ENCODE data around the gene COL11A2. TPM values are rescaled to one million over a fixed set of nuclear protein-coding genes. Genes with fewer than 3 reads are reported as not detected.

Gene COL11A2
- total RNA-seq, 1 experiment from 2014 or later: 3.7 TPM

GRCh38 chr6:33166363-33166762 is 25.9 kb downstream of the COL11A2 start:
- ChIA-PET POLR2A (no interaction called here), CTCF (no interaction called here)
- Mint-ChIP-seq H3K27me3 (ENCODE audit: low read depth) (peaks cover 20% of the 10 kb centered on the region), H3K4me1 (peaks cover 13% of the 10 kb centered on the region), H3K27ac (no peak overlapping the region), H3K9me3 (no peaks in the 10 kb centered on the region), H3K4me3 (no peak overlapping the region), H3K36me3 (no peaks in the 10 kb centered on the region)
- ATAC-seq (no peak), DNase-seq (ENCODE audit: low spot score) (no peak)
- TF ChIP-seq SMAD3 (CRISPR knock-in tag; IDR thresholded peaks at IDR 0.05; ENCODE audit: borderline replicate concordance) (no peak), RORB (CRISPR knock-in tag; IDR thresholded peaks at IDR 0.05) (no peak), CREM (CRISPR knock-in tag; IDR thresholded peaks at IDR 0.05) (no peak), ZSCAN18 (CRISPR knock-in tag; IDR thresholded peaks at IDR 0.05) (no peak), GABPB1 (CRISPR knock-in tag; IDR thresholded peaks at IDR 0.05) (no peak), ZNF138 (CRISPR knock-in tag; conservative IDR thresholded peaks at IDR 0.05) (no peak), FOXK1 (CRISPR knock-in tag; IDR thresholded peaks at IDR 0.05) (no peak), NFYB (CRISPR knock-in tag; conservative IDR thresholded peaks at IDR 0.05; ENCODE audit: low read depth) (no peak), ZBTB43 (CRISPR knock-in tag; IDR thresholded peaks at IDR 0.05) (no peak), KAT7 (CRISPR knock-in tag; IDR thresholded peaks at IDR 0.05; ENCODE audit: borderline replicate concordance) (no peak), TEAD1 (CRISPR knock-in tag; IDR thresholded peaks at IDR 0.05) (no peak), FOXP4 (CRISPR knock-in tag; IDR thresholded peaks at IDR 0.05) (no peak), MXD4 (CRISPR knock-in tag; IDR thresholded peaks at IDR 0.05; ENCODE audit: borderline replicate concordance) (no peak), ZNF121 (CRISPR knock-in tag; IDR thresholded peaks at IDR 0.05) (no peak), ETV6 (CRISPR knock-in tag; IDR thresholded peaks at IDR 0.05) (no peak), ZNF396 (CRISPR knock-in tag; IDR thresholded peaks at IDR 0.05; ENCODE audit: borderline replicate concordance) (no peak), ESRRA (CRISPR knock-in tag; IDR thresholded peaks at IDR 0.05; ENCODE audit: borderline replicate concordance) (no peak), ZNF317 (CRISPR knock-in tag; IDR thresholded peaks at IDR 0.05; ENCODE audit: borderline replicate concordance, low read depth) (no peak), FOXJ3 (CRISPR knock-in tag; IDR thresholded peaks at IDR 0.05; ENCODE audit: borderline replicate concordance) (no peak)
- TF ChIP-seq, protein P1, sequence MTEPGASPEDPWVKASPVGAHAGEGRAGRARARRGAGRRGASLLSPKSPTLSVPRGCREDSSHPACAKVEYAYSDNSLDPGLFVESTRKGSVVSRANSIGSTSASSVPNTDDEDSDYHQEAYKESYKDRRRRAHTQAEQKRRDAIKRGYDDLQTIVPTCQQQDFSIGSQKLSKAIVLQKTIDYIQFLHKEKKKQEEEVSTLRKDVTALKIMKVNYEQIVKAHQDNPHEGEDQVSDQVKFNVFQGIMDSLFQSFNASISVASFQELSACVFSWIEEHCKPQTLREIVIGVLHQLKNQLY (CRISPR knock-in tag; IDR thresholded peaks at IDR 0.05): no peak

DNA sequence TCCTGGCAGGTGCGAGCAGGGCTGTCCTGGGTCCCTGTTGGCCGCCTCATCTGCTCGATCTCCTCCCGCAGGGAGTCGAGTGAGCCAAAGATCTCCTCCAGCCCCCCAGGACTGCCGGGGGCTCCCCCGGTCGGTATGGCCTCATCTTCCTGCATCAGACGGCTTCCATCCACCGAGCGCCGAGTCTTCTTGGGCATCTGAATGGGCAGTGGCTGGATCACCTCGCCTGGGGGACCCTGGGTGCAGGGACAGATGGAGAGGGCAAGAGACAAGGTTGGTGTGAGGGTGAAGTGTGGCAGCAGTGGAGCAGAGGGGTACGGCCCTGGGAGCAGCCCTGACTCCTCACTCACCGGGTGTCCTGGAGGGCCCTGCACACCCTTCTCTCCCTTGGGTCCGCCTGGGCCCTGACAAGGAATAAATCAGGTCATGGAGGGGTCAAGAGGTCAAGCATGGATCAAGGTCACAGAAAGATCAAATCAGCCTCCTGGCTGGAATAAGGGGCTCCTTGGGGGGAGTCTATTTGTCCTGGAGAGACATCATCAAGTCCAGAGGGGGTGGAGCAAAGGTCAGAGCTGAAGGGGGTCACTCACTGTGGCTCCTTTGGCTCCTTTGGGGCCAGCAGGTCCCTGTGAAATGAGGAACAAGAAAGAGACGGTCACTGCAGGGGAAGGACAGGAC is 26.5 kb downstream of the COL11A2 start:
- DNase-seq (ENCODE audit: low spot score): no peak
- ATAC-seq: no peak
- no peak overlapping the region for H3K27ac Mint-ChIP-seq
- H3K4me1 Mint-ChIP-seq: peaks cover 19% of the 10 kb centered on the region
- no peaks in the 10 kb centered on the region for H3K9me3 Mint-ChIP-seq
- H3K4me3 Mint-ChIP-seq: no peak overlapping the region
- peaks cover 25% of the 10 kb centered on the region for H3K27me3 Mint-ChIP-seq (ENCODE audit: low read depth)
- CTCF ChIA-PET: interaction anchor here (0.8 to 2.7 kb wide), 3 partner anchors 40 to 181 kb away, joined by 3 to 16 read pairs (median 5); no protein-coding TSS in a partner anchor
- no peaks in the 10 kb centered on the region for H3K36me3 Mint-ChIP-seq
- POLR2A ChIA-PET: no interaction called here
- no peak for TF ChIP-seq ZMAT4 (CRISPR knock-in tag; IDR thresholded peaks at IDR 0.05)
- TF ChIP-seq NR3C1 (CRISPR knock-in tag; conservative IDR thresholded peaks at IDR 0.05; ENCODE audit: low read depth): no peak
- TF ChIP-seq TEAD4 (CRISPR knock-in tag; IDR thresholded peaks at IDR 0.05): no peak
- TF ChIP-seq ZNF396 (CRISPR knock-in tag; IDR thresholded peaks at IDR 0.05; ENCODE audit: borderline replicate concordance): no peak
- no peak for TF ChIP-seq RELA (CRISPR knock-in tag; IDR thresholded peaks at IDR 0.05; ENCODE audit: borderline replicate concordance)
- no peak for TF ChIP-seq PRRX2 (CRISPR knock-in tag; IDR thresholded peaks at IDR 0.05)
- TF ChIP-seq TCF7 (CRISPR knock-in tag; IDR thresholded peaks at IDR 0.05; ENCODE audit: low read depth): no peak
- TF ChIP-seq ZNF232 (CRISPR knock-in tag; IDR thresholded peaks at IDR 0.05): no peak
- no peak for TF ChIP-seq ZBTB43 (CRISPR knock-in tag; IDR thresholded peaks at IDR 0.05)
- TF ChIP-seq ZNF671 (CRISPR knock-in tag; IDR thresholded peaks at IDR 0.05): no peak
- no peak for TF ChIP-seq ATF1 (CRISPR knock-in tag; IDR thresholded peaks at IDR 0.05)
- no peak for TF ChIP-seq ZNF317 (CRISPR knock-in tag; IDR thresholded peaks at IDR 0.05; ENCODE audit: borderline replicate concordance, low read depth)
- TF ChIP-seq JUN (CRISPR knock-in tag; IDR thresholded peaks at IDR 0.05): no peak
- TF ChIP-seq ZNF263 (CRISPR knock-in tag; IDR thresholded peaks at IDR 0.05; ENCODE audit: low read depth): no peak
